NK-92 (cell line): Measurements from ENCODE around the gene PRAMEF11.
"Not testable (repeated sequence)": the region's sequence is repeated elsewhere in the genome, so short reads cannot be mapped to it uniquely, and the experiment has no call there.

ENCODE experiments used
- DNase-seq: peaks from one replicate; lab custom pipeline; 2025; ENCODE audit not compliant: unreplicated experiment; lab: John Stamatoyannopoulos, UW

Gene PRAMEF11

DNA sequence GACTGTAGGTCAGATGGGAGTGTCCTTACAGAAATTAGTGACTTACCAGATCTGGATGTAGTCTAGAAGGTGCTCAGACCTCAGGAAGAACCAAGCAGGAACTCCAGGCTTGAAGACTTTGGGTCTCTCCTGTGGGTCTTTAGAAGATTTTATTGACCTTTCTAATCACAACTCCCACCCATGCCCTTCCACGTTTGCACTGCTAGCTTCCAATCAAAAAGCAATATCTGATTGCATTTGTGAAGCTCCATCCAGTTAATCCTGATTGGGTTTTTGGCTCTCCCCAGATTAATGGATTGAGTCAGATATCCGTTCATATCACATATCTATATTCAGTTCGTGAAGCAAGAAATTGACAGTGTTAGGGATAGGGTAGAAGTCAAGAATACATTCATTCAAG is at the start of gene PRAMEF11:
PRAMEF11 (minus strand) TSS at position 101 of the 400 bp plus-strand sequence. CDS start 2,621 bp downstream, outside the sequence.
- DNase-seq = not testable (repeated sequence)

DNA sequence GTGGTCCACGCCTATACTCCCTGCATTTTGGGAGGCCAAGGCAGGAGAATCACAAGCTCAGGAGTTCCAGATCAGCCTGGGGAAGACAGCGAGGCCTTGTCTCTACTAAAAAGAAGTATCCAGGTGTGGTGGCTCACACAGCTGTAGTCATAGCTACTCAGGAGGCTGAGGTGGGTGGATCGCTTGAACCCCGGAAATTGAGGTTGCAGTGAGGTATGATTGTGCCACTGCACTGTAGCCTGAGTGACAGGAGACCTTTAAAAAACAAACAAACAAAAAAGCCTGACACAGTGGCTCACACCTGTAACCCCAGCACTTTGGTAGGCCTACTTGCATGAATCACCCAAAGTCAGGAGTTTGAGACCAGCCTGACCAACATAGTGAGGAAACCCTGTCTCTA is 47.2 kb upstream of the PRAMEF11 start:
- DNase-seq = not testable (repeated sequence)

- DNase-seq = not testable (repeated sequence)
These were observed 32.1 kb upstream of the PRAMEF11 start for GRCh38 chr1:12863131-12863880.

- not testable (repeated sequence) for DNase-seq
These were observed 25.6 kb upstream of the PRAMEF11 start, which contains the start of gene PRAMEF2 for GRCh38 chr1:12856786-12857185. Gene PRAMEF2, plus strand, starts transcription at chr1:12857086. Its CDS starts 1,924 bp downstream, at chr1:12859010.

- DNase-seq = no peak
These were observed 20.6 kb upstream of the PRAMEF11 start for GRCh38 chr1:12851779-12852178.

DNA sequence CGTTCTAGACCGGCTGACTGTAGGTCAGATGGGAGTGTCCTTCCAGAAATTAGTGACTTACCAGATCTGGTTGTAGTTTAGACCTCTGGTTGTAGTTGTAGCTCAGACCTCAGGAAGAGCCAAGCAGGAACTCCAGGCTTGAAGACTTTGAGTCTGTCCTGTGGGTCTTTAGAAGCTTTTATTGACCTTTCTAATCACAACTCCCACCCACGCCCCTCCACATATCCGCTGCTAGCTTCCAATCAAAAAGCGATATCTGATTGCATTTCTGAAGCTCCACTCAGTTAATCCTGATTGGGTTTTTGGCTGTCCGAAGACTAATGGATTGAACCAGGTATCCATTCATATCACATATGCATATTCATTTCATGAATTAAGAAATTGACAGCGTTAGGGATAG is 17.4 kb upstream of the PRAMEF11 start, which contains the start of gene HNRNPCL1:
HNRNPCL1 (minus strand) TSS at position 101 of the 400 bp plus-strand sequence. CDS start 431 bp downstream, outside the sequence.
- not testable (repeated sequence) for DNase-seq

DNA sequence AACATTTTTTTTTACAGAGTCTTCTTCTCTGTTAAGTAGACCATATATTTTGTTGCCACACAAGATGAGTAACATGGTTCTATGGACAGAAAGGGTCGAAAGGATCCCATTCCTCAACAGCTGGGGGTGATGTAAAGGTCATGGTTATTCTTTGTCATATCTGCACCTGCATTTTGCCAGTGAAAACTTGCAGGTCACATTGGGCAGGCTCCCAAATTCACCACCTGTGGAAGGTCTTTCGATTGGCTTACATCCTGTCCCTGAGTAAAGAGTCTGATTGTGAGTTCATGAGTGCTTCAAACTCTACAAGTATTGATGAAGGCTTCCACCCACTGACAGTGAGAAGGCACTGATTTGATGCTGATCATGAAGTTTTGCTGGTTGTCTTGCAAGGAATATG is 2.0 kb upstream of the PRAMEF11 start:
- DNase-seq = not testable (repeated sequence)

- not testable (repeated sequence) for DNase-seq
These were observed 12.1 kb downstream of the PRAMEF11 start for GRCh38 chr1:12819061-12819460.

- DNase-seq = no peak
These were observed 19.8 kb downstream of the PRAMEF11 start for GRCh38 chr1:12811409-12811784.

DNA sequence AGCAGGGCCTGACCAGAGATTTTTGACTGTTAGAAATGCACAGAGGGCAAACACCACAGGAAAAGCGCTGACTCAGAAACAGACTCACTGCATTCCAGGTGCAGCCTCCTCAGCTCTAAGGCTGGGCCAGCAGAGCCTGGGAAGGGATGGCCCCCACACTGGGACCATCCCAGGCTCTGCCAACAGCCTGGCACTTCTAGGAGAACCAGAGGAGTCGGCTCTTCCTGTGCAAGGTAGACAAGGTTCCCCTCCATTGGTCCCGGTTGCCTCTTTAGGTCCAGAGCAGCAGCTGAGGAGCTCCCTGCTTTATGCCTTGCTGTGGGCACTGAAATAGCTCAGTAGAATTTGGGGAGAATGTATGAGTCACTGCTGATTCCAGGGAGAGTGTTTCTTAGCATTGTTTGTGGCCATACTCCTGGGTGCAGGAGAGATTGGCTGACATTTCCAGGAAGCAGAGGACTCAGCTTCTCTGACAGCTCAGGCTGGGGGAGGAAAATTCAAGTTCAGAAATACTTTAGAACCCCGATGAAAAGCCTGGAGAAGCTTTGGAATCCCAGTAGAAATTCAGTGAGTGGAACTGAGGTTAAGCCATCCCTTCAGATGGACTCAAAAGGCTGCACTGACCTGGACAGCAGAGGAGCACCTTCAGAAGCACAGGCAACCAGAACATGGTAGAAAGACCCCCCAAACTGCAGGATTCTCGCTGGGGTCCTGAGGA is 20.4 kb downstream of the PRAMEF11 start:
- no peak for DNase-seq

GRCh38 chr1:12809933-12810332 is 21.3 kb downstream of the PRAMEF11 start:
- DNase-seq = no peak

DNA sequence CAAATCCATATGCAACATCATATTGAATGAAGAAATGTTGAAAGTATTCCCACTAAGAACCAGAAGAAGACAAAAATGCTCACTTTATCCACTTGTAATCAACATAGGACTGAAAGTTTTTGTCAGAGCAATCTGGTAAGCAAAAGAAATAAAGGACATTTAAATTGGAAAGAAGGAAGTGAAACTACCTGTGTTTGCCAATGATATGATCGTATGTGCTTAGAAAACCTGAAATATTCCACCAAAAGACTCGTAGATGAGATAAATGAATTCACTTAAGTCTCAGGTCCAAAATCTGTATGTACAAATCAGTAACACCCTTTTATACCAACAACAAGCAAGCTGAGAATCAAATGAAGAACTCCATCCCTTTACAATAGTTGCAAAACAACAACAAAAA is 31.5 kb downstream of the PRAMEF11 start:
- no peak for DNase-seq

GRCh38 chr1:12798911-12799310 is 32.3 kb downstream of the PRAMEF11 start:
- no peak for DNase-seq

DNA sequence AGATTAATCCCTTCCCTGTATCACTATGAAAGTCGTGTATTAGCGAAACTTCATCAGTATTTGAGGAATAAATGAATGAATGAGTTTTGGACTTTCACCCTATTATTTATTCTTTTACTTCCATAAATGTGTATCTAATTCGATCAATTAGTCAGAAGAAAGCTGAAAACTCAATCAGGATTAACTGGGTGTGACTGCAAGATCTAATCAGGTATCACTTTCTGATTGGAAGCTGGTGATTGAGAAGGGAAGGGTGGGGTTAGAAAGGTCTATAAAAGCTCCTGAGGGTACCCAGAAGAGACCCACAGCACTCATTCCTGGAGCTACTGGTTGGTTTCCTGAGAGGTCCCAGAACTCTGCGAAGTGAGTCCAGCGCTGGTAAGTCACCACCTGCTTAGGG is 40.1 kb downstream of the PRAMEF11 start, which contains the start of gene PRAMEF1:
PRAMEF1 (plus strand) TSS at position 301 of the 400 bp plus-strand sequence. CDS start 1,831 bp downstream, outside the sequence.
- not testable (repeated sequence) for DNase-seq

DNA sequence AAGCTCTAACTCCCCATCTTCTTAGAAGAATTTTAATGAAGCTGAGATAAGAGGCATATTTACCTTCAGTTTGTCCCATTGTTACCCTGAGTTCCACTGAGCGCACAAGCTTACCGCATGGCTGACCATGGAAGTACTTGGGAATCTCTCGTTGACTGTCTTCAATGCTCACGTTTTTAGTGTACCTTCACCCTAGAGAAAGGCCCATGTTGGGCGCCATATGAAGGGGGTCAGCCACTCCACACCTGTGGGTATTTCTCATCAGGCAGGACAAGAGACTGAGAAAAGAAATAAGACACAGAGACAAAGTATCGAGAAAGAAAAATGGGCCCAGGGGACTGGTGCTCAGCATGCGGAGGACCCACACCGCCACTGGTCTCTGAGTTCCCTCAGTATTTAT is 46.5 kb downstream of the PRAMEF11 start:
- DNase-seq = not testable (repeated sequence)

- not testable (repeated sequence) for DNase-seq
These were observed 47.4 kb downstream of the PRAMEF11 start for GRCh38 chr1:12783783-12784182.

DNA sequence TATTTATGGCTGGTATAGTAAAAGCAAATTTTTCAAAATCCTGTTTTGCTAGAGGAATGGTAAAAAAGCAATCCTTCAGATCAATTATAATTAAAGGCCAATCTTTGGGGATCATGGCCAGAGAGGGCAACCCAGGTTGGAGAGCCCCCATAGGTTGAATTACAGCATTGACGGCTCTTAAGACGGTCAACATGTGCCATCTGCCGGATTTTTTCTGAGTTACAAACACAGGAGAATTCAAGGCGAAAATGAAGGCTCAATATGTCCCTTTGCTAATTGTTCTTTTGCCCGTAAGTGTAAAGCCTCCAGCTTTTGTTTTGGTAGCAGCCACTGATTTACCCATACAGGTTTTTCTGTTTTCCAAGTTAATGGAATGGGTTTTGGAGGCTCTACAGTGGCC is 49.7 kb downstream of the PRAMEF11 start:
- not testable (repeated sequence) for DNase-seq

GRCh38 chr1:12778907-12779306 is 52.3 kb downstream of the PRAMEF11 start:
- DNase-seq = no peak

GRCh38 chr1:12778061-12778460 is 53.1 kb downstream of the PRAMEF11 start:
- DNase-seq = no peak

- DNase-seq = no peak
These were observed 54.2 kb downstream of the PRAMEF11 start for GRCh38 chr1:12776801-12777557.

GRCh38 chr1:12775443-12775842 is 55.8 kb downstream of the PRAMEF11 start:
- DNase-seq = no peak
